Activated T-cell treated with anti-CD3 and anti-CD28 coated beads, Interleukin-2, amount 50 U/mL, for 24 hours (primary cell): ENCODE results near the gene XAB2.
A peak's percentile ranks its signal among the peaks of the same experiment; 100 is the strongest.
"Not testable (repeated sequence)": the region's sequence is repeated elsewhere in the genome, so short reads cannot be mapped to it uniquely, and the experiment has no call there.

ENCODE experiments used
- DNase-seq: peaks from one replicate; pipeline ENCODE4 v3.0.0-alpha.2; 2020
- H3K27ac Mint-ChIP-seq: 2 replicates; pipeline ENCODE4 v1.8.0; 2020; ENCODE audit warnings: mild to moderate bottlenecking, mixed read lengths
- H3K27me3 Mint-ChIP-seq: 2 replicates; pipeline ENCODE4 v1.8.0; 2020; ENCODE audit warnings: mixed read lengths
- H3K36me3 Mint-ChIP-seq: 2 replicates; pipeline ENCODE4 v1.8.0; 2020; ENCODE audit warnings: low read depth, mixed read lengths
- H3K4me1 Mint-ChIP-seq: 2 replicates; pipeline ENCODE4 v1.8.0; 2020; ENCODE audit warnings: low read depth, mixed read lengths
- H3K4me3 Mint-ChIP-seq: 2 replicates; pipeline ENCODE4 v1.8.0; 2020; ENCODE audit warnings: mild to moderate bottlenecking, moderate library complexity, mixed read lengths
- H3K9me3 Mint-ChIP-seq: 2 replicates; pipeline ENCODE4 v1.8.0; 2020; ENCODE audit warnings: mixed read lengths

Gene XAB2

DNA sequence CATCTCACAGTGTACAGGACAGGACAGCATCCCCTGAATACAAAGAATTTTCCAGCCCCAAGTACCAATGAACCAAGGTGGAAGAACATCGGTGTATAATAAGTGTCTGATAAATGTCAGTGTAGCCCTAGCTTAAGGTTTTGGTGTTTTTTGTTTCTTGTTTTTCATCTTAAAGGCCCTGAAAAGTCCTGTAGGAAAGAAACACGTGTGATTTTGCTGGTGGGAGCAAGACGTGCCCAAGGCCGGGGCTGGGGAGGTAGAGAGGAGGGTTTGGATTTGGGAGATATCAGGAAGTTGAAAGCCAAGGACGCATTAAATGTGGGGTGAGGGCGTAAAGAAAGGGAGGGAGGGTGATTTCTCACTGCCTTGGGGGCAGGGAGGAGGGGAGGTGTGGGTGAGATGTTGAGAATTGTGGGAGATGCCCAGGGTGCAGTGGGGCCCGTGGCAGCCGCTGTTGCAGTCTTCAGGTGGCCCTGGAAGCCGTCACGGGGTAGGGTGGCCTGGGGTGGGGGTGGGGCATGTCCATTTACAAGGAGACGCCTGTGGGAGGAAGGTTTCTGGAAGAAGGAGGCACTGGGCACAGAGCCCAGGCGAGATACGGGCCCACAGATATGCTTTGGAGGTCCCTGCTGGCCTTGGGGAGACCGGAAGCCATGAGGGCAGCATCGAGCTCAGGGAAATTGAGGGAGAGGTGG, 27.0 kb downstream of the XAB2 start:
- no peak overlapping the region for H3K4me3 Mint-ChIP-seq
- no peak overlapping the region for H3K27ac Mint-ChIP-seq
- peaks cover 42% of the 10 kb centered on the region for H3K27me3 Mint-ChIP-seq
- H3K36me3 Mint-ChIP-seq = no peaks in the 10 kb centered on the region
- no peak for DNase-seq
- peaks cover 3% of the 10 kb centered on the region for H3K9me3 Mint-ChIP-seq
- no peaks in the 10 kb centered on the region for H3K4me1 Mint-ChIP-seq

DNA sequence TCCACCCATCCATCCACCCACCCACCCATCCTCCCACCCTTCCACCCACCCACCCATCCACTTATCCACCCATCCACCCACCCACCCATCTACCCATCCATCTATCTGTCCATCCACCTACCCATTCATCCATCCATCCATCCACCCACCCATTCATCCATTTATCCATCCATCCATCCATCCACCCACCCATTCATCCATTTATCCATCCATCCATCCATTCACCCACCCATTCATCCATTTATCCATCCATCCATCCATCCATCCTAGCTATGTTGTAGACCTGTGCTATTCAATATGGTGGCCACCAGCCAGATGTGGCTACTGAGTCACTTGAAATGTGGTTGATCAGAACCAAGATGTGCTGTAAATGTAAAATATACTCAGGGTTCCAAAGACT, 28.6 kb downstream of the XAB2 start:
- H3K27ac Mint-ChIP-seq = peak overlapping the region; percentile 71
- H3K36me3 Mint-ChIP-seq = no peaks in the 10 kb centered on the region
- no peak overlapping the region for H3K4me3 Mint-ChIP-seq
- peaks cover 52% of the 10 kb centered on the region for H3K27me3 Mint-ChIP-seq
- DNase-seq = no peak
- peaks cover 3% of the 10 kb centered on the region for H3K9me3 Mint-ChIP-seq
- H3K4me1 Mint-ChIP-seq = no peaks in the 10 kb centered on the region

- Mint-ChIP-seq H3K27ac (no peak overlapping the region), H3K27me3 (peaks cover 57% of the 10 kb centered on the region), H3K4me1 (peaks cover 1% of the 10 kb centered on the region), H3K36me3 (no peaks in the 10 kb centered on the region), H3K4me3 (no peak overlapping the region), H3K9me3 (peaks cover 3% of the 10 kb centered on the region)
- no peak for DNase-seq
These were observed 31.2 kb downstream of the XAB2 start for GRCh38 chr19:7598180-7598579.

GRCh38 chr19:7597689-7598088, 31.7 kb downstream of the XAB2 start:
- Mint-ChIP-seq H3K27ac (no peak overlapping the region), H3K4me3 (no peak overlapping the region)
- no peak for DNase-seq

DNA sequence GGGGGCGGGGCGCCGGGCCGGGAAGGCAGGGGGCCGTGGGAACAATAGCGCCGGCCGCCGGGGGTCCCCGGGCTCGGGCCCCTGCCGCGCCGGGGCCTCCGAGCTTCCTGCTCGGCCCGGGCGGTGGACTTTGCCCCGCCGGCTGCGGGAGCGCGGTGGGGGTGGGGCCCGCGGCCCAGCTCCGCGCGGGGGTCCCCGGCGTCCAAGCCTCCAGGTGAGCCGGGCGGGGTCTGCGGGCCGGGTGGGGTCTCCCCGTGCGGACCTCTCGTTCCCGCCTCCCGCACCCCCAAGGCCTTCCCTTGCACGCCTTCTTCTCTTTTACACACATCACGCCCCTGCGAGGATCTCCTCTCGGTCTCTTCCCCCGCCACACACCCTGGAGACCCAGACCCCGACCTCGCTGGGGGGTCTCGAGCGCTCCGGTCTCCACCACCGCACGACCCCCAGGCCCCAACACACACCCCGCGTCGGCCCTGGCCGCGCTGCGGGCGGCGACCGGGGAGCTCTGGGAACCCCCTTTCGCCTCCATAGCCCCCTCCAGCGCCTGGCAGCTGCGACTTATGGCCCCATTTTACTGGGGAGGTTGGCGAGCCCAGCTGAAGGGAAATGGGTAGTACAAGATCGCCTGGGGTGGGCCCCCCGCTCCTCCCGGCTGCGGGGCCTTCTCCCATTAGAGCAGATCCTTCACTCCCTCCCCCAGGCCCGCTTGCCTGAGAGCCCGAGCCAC, 33.0 kb downstream of the XAB2 start:
- Mint-ChIP-seq H3K27ac (no peak overlapping the region), H3K4me3 (peak overlapping the region; percentile 62), H3K36me3 (no peaks in the 10 kb centered on the region), H3K4me1 (peaks cover 1% of the 10 kb centered on the region), H3K27me3 (peaks cover 48% of the 10 kb centered on the region), H3K9me3 (peaks cover 3% of the 10 kb centered on the region)
- no peak for DNase-seq

More at GRCh38 chr19:7597689-7598088, 31.7 kb downstream of the XAB2 start:
- Mint-ChIP-seq H3K36me3 (no peaks in the 10 kb centered on the region), H3K9me3 (peaks cover 3% of the 10 kb centered on the region), H3K27me3 (peaks cover 55% of the 10 kb centered on the region), H3K4me1 (peaks cover 1% of the 10 kb centered on the region)

DNA sequence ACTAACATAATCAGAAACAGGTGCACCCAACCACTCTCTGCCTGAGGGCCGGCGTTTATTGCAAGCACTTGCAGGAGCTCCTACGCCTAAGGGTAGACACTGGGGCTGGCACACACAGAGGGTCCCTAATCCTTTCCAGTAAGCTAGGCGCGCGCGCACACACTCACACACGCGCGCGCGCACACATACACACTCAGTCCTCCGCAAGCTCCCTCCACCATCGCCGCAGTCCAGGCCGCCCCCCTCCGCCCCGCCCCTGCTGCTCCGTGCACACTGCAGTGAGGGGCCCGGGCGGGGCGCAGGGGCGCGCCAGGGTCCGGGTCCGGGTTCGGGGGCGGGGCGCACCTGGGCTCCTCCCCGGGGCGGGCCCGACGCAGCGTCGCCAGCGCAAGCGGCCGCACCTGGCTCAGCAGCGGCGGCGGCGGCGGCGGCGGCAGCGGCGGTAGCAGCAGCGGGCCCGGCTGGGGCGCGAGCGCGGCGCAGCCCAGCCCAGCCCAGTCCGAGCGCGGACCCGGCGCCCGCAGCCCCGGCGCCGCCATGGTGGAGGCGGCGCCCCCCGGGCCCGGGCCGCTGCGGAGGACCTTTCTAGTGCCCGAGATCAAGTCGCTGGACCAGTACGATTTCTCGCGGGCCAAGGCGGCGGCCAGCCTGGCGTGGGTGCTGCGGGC, 33.7 kb downstream of the XAB2 start, which contains the start of gene CAMSAP3:
Gene CAMSAP3 (plus strand): TSS at position 398 of the 668 bp plus-strand sequence. CDS start 140 bp downstream, at position 538.
- Mint-ChIP-seq H3K9me3 (peaks cover 3% of the 10 kb centered on the region), H3K4me3 (peak within 1 kb of the TSS; percentile 66), H3K4me1 (peaks cover 1% of the 10 kb centered on the region), H3K27ac (no peak within 1 kb of the TSS), H3K27me3 (peaks cover 52% of the 10 kb centered on the region), H3K36me3 (no peaks in the 10 kb centered on the region)
- DNase-seq = peak; percentile 68

- Mint-ChIP-seq H3K4me1 (peaks cover 1% of the 10 kb centered on the region), H3K9me3 (no peaks in the 10 kb centered on the region), H3K27me3 (peaks cover 25% of the 10 kb centered on the region), H3K36me3 (no peaks in the 10 kb centered on the region), H3K27ac (no peak overlapping the region), H3K4me3 (no peak overlapping the region)
- DNase-seq = no peak
These were observed 39.1 kb downstream of the XAB2 start for GRCh38 chr19:7590256-7590655.

- no peak for DNase-seq
- Mint-ChIP-seq H3K27ac (no peak overlapping the region), H3K4me1 (no peaks in the 10 kb centered on the region), H3K27me3 (peaks cover 22% of the 10 kb centered on the region), H3K4me3 (no peak overlapping the region), H3K36me3 (no peaks in the 10 kb centered on the region), H3K9me3 (no peaks in the 10 kb centered on the region)
These were observed 39.5 kb downstream of the XAB2 start for GRCh38 chr19:7589822-7590221.

DNA sequence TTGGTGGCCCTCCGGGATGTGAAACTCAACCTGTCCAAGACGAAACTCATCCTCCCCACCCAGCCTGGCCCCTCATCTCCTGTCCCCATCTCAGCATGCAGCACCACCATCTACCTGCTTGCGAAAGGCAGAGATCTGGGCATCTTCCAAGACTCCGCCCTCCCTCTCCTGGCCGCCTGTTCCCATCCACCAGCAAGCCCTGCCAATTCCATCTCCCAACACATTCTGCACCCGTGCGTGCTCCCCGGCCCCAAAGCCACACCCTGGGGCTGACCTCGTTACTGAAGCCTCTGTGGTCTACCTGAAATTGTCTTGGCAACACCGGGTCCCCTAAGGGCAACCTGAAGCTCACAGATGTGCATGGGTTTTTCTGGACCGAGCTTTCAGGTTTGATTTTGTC, 46.9 kb downstream of the XAB2 start:
- Mint-ChIP-seq H3K4me1 (no peaks in the 10 kb centered on the region), H3K27me3 (peaks cover 6% of the 10 kb centered on the region), H3K4me3 (no peak overlapping the region), H3K27ac (no peak overlapping the region), H3K36me3 (no peaks in the 10 kb centered on the region), H3K9me3 (no peaks in the 10 kb centered on the region)
- DNase-seq = no peak

- no peaks in the 10 kb centered on the region for H3K4me1 Mint-ChIP-seq
- no peak overlapping the region for H3K4me3 Mint-ChIP-seq
- no peak for DNase-seq
- H3K9me3 Mint-ChIP-seq = no peaks in the 10 kb centered on the region
- H3K27ac Mint-ChIP-seq = no peak overlapping the region
- H3K27me3 Mint-ChIP-seq = peaks cover 8% of the 10 kb centered on the region
- H3K36me3 Mint-ChIP-seq = no peaks in the 10 kb centered on the region
These were observed 50.2 kb downstream of the XAB2 start for GRCh38 chr19:7579182-7579581.

DNA sequence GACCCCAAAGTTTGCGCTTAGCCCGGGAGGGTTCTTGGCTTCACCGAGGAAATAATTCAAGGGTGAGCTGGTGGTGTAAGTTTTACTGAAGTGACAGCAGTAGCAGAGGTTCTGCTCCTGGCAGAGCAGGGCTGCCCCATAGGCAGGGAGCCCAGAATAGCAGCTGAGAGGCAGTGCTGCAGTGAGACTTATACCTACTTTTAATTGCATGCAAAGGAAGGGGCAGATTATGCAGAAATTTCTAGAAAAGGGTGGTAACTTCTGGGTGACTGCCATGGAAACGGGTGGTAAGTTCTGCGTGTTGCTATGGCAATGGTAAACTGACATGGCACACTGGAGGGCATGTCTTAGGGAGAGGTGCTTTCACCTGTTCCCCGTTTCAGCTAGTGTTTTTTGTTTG, 51.2 kb downstream of the XAB2 start:
- H3K27ac Mint-ChIP-seq = no peak overlapping the region
- H3K9me3 Mint-ChIP-seq = no peaks in the 10 kb centered on the region
- DNase-seq = no peak
- no peaks in the 10 kb centered on the region for H3K4me1 Mint-ChIP-seq
- H3K4me3 Mint-ChIP-seq = no peak overlapping the region
- H3K27me3 Mint-ChIP-seq = peaks cover 10% of the 10 kb centered on the region
- H3K36me3 Mint-ChIP-seq = no peaks in the 10 kb centered on the region

DNA sequence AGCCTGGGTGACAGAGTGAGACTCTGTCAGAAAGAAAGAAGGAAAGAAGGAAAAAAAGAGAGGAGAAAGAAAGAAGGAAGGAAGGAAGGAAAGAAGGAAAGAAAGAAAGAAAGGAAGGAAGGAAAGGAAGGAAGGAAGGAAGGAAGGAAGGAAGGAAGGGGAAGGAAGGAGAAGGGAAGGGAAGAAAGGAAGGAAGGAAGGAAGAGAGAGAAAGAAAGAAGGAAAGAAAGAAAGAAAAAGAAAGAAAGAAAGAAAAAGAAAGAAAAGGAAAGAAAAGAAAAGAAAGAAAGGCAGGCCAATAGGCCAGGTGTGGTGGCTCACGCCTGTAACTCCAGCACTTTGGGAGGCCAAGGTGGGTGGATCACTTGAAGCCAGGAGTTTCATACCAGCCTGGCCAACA, 51.9 kb downstream of the XAB2 start:
- DNase-seq, H3K4me1 Mint-ChIP-seq, H3K9me3 Mint-ChIP-seq, H3K4me3 Mint-ChIP-seq, H3K36me3 Mint-ChIP-seq, H3K27ac Mint-ChIP-seq: not testable (repeated sequence)
- H3K27me3 Mint-ChIP-seq = peaks cover 10% of the 10 kb centered on the region

- no peaks in the 10 kb centered on the region for H3K4me1 Mint-ChIP-seq
- H3K36me3 Mint-ChIP-seq = no peaks in the 10 kb centered on the region
- H3K4me3 Mint-ChIP-seq = no peak overlapping the region
- H3K9me3 Mint-ChIP-seq = no peaks in the 10 kb centered on the region
- DNase-seq = no peak
- no peak overlapping the region for H3K27ac Mint-ChIP-seq
- peaks cover 10% of the 10 kb centered on the region for H3K27me3 Mint-ChIP-seq
These were observed 53.8 kb downstream of the XAB2 start for GRCh38 chr19:7575434-7576040.

DNA sequence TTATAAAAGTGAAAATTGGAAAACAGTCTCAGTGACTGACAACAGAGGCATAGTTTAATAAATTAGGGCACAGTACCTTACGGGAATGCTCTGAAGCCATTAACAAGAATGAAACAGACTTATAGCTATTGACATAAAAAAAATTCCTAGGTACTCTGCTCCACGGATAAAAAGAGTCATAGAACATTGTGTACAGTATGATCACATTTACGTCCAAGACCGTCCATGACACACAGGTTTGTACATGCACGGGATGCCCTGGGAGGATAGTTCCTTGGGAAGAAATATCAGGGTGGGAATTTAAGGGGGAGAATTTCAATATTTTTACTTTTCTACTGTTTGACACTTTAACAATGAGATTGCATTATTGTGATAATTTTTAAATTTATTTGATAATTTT, 58.6 kb downstream of the XAB2 start:
- Mint-ChIP-seq H3K27ac (no peak overlapping the region), H3K27me3 (peaks cover 2% of the 10 kb centered on the region), H3K4me3 (no peak overlapping the region), H3K4me1 (peaks cover 2% of the 10 kb centered on the region), H3K36me3 (no peaks in the 10 kb centered on the region), H3K9me3 (no peaks in the 10 kb centered on the region)
- DNase-seq = no peak
